Activated CD8-positive, alpha-beta T cell treated with anti-CD3 and anti-CD28 coated beads, Interleukin-2, amount 10 ng/mL, durations not matched to agents 7 days and 5 days (primary cell): ENCODE data around the gene ZNF579. TPM values are rescaled to one million over a fixed set of nuclear protein-coding genes. Genes with fewer than 3 reads are reported as not detected.

Experiments used
- ATAC-seq: fragments of 150-1000 bp; cut with Tn5 transposase; one replicate; pipeline ENCODE4 v1.10.0; 2021; ENCODE audit warnings: moderate library complexity
- CTCF ChIA-PET: fragments of 350-600 bp; sonication (Branson Sonifier 250); formaldehyde crosslinking; loops from one replicate; lab custom pipeline; 2021; ENCODE audit warnings: antibody characterized with exemption; lab: Charles Lee
- POLR2A ChIA-PET: fragments of 350-600 bp; sonication (Branson Sonifier 250); formaldehyde crosslinking; loops from one replicate; lab custom pipeline; 2021; ENCODE audit warnings: antibody characterized with exemption; lab: Charles Lee
- DNase-seq: peaks from one replicate; pipeline ENCODE4 v3.0.0-alpha.2; 2020
- H3K27ac Mint-ChIP-seq: one replicate; pipeline ENCODE4 v1.8.0; 2021; ENCODE audit warnings: mild to moderate bottlenecking, mixed read lengths
- H3K27me3 Mint-ChIP-seq: one replicate; pipeline ENCODE4 v1.8.0; 2021; ENCODE audit warnings: low read depth, mixed read lengths
- H3K36me3 Mint-ChIP-seq: one replicate; pipeline ENCODE4 v1.8.0; 2021; ENCODE audit warnings: low read depth, mixed read lengths
- H3K4me1 Mint-ChIP-seq: one replicate; pipeline ENCODE4 v1.8.0; 2021; ENCODE audit warnings: low read depth, mixed read lengths
- H3K4me3 Mint-ChIP-seq: one replicate; pipeline ENCODE4 v1.8.0; 2021; ENCODE audit warnings: mild to moderate bottlenecking, mixed read lengths
- H3K9me3 Mint-ChIP-seq: one replicate; pipeline ENCODE4 v1.8.0; 2022; ENCODE audit warnings: mixed read lengths; ENCODE audit not compliant: insufficient read depth
- total RNA-seq, 2 experiments: library from RNA; stranded (reverse); gene quantifications; one replicate each; pipeline ENCODE4 v1.2.3, GENCODE V29; 2021

Gene ZNF579
- total RNA-seq, 2 experiments from 2014 or later: 5.6 to 6.2 TPM

DNA sequence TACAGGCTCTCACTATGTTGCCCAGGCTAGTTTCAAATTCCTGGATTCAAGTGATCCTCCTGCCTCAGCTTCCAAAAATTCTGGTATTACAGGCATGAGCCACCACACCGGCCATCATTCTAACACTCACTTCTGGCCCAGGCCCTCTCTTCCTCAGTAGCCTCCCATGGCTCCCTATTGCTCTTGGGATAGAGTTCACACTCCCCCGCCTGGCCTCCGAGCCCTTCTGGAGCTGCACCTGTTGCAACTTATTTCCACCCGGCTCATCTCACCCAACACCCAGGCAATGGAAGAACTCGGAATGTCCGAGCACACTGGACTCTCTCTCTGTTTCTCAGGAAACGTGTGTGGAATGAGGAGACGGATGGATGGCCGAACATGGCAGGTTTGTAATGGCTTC is 26.3 kb downstream of the ZNF579 start:
- H3K4me1 Mint-ChIP-seq: no peaks in the 10 kb centered on the region
- ATAC-seq (no peak), DNase-seq (no peak)
- no peaks in the 10 kb centered on the region for H3K27me3 Mint-ChIP-seq
- no peak overlapping the region for H3K27ac Mint-ChIP-seq
- no peak overlapping the region for H3K4me3 Mint-ChIP-seq
- H3K36me3 Mint-ChIP-seq: no peaks in the 10 kb centered on the region
- ChIA-PET CTCF (no interaction called here), POLR2A (no interaction called here)
- H3K9me3 Mint-ChIP-seq: no peaks in the 10 kb centered on the region

DNA sequence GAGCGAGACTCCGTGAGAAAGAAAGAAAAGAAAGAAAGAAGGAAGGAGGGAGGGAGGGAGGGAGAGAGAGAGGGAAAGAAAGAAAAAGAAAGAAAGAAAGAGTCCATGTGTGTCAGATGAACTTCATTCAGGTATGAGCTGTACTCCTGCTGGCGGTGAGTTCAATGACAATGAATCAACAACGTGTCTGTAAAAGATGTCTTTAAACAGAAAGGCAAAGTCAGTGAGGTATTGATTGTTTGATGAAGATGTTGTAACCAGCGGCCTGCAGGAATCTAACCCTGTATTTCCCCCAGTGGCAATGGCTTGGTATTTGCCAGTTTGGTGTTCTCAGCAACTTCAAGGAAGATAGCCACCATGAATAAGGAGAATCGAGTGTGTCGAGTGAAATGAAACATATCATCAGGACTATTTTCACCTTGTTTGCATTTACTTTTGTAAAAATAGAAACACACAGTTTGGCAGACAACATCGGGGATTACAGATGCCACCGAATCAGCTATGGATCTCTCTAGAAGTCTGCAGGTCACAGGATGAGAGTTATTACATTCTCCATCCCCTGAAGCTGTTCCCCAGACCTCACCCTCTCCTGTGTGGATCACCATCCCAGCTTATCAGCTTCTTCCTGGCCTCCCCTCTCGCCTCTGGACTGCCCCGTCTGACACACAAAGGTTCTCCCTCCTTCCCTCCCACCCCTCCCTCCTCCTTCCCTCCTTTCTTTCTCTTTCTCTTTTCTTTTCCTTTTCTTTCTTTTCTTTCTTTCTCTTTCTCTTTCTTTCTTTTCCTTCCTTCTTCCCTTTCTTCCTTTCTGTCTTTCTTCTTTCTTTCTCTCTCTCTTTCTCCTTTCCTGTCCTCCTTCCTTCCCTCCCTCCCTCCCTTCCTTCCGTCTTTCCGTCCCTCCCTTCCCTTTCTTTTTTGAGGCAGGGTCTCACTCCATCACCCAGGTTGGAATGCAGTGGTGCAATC is 27.1 kb downstream of the ZNF579 start:
- H3K4me1 Mint-ChIP-seq: no peaks in the 10 kb centered on the region
- ChIA-PET POLR2A (no interaction called here), CTCF (no interaction called here)
- H3K27me3 Mint-ChIP-seq: no peaks in the 10 kb centered on the region
- H3K36me3 Mint-ChIP-seq: no peaks in the 10 kb centered on the region
- no peak overlapping the region for H3K27ac Mint-ChIP-seq
- DNase-seq (no peak), ATAC-seq (no peak)
- H3K4me3 Mint-ChIP-seq: no peak overlapping the region
- no peaks in the 10 kb centered on the region for H3K9me3 Mint-ChIP-seq

DNA sequence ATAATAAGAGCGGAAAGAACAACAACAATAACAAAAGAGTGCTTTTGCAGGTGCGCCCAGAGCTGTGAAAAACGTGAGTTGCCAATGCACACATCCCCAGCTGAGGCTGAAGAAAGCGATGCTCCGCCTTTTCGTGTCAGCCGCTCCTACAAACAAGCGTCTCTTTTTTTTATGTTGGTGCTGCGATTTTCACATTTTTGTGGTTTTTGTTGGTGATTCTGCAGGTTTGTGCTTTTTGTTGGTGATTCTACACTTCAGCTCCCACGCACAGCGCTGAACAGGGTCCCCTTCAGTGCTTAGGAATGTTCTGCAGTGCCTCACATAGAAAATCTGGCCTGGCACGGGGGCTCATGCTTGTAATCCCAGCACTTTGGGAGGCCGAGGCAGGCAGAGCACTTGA is 28.0 kb downstream of the ZNF579 start:
- Mint-ChIP-seq H3K27me3 (no peaks in the 10 kb centered on the region), H3K27ac (no peak overlapping the region), H3K9me3 (no peaks in the 10 kb centered on the region), H3K36me3 (no peaks in the 10 kb centered on the region), H3K4me1 (no peaks in the 10 kb centered on the region), H3K4me3 (no peak overlapping the region)
- ChIA-PET POLR2A (no interaction called here), CTCF (no interaction called here)
- ATAC-seq (no peak), DNase-seq (no peak)

DNA sequence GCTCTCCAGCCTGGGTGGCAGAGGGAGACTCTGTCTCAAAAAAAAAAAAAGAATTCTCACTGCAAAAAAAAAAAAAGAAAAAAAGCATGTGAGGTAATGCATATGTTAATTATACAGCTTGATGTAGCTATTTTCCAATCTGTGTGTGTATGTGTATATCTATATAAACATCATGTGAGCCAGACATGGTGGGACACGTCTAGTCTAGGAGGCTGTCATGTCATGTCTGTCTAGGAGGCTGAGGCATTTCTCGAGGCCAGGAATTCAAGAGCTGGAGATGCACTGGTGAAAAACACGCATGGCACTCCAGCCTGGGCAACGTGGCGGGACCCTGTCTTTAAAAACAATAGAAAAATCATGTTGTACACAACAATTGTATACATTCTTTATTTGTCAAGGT is 28.4 kb downstream of the ZNF579 start:
- Mint-ChIP-seq H3K4me1 (no peaks in the 10 kb centered on the region), H3K27ac (no peak overlapping the region), H3K9me3 (no peaks in the 10 kb centered on the region), H3K36me3 (no peaks in the 10 kb centered on the region), H3K27me3 (peaks cover 2% of the 10 kb centered on the region), H3K4me3 (no peak overlapping the region)
- ChIA-PET POLR2A (no interaction called here), CTCF (no interaction called here)
- ATAC-seq (no peak), DNase-seq (no peak)

DNA sequence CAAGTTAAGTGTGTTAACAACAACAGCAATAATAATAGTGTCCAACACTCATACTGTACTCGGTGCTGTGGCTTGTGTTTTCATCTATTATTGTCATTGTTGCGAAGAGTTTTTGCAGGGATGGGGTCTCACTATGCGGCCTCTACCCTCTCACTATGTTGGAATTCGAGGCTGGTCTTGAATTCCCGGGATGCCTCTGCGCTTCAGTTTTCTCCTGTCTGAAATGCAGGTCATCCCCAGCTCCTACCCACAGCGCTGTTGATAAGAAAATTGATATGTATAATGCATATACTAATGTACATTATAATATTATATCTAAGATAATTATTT is 30.4 kb downstream of the ZNF579 start:
- no peak overlapping the region for H3K4me3 Mint-ChIP-seq
- POLR2A ChIA-PET: no interaction called here
- H3K27me3 Mint-ChIP-seq: peaks cover 3% of the 10 kb centered on the region

DNA sequence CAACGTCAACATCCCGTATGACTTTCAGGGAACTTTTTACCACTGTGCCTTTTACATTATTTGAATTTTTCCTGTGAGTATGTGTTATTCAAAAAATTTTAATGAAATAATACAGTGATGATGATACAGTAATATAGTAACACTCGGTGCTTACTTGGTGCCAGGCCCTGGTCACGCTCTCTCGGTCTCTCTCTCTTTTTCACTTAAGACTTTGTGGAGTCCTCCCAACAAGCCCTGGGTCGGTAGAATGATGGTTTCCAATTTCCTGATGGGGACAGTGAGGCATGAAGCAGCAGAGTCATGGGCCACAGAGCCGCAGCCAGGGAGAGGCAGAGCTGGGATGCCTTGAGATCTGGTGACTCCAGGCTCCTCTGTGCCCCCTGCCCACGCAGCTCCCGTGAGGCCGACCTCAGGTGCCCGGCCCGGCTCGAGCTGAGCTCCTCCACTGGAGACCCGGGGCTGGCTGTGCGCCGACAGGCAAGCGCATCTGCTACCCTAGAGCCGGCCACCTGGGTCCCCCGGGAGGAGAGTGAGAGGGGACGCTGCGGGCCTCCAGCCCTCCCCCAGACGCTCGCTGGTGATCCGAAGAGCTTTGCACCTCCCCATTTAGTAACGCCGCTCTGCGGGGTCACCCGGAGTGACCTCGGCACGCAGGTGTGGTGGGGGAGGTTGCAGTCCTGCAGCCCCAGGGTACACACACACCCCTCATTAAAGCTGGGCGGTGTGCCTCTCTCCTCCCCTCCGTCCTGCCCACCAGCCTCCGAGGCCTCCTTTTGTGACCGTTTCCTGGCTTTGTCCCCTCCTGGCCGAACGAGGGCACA is 30.9 kb downstream of the ZNF579 start:
- H3K27ac Mint-ChIP-seq: no peak overlapping the region
- CTCF ChIA-PET: no interaction called here
- no peak overlapping the region for H3K4me3 Mint-ChIP-seq
- H3K36me3 Mint-ChIP-seq: no peaks in the 10 kb centered on the region
- DNase-seq: no peak
- H3K27me3 Mint-ChIP-seq: peaks cover 3% of the 10 kb centered on the region
- ATAC-seq: no peak
- POLR2A ChIA-PET: no interaction called here
- no peaks in the 10 kb centered on the region for H3K4me1 Mint-ChIP-seq
- no peaks in the 10 kb centered on the region for H3K9me3 Mint-ChIP-seq

More for the DNA sequence above, 30.4 kb downstream of the ZNF579 start:
- Mint-ChIP-seq H3K27ac (no peak overlapping the region), H3K36me3 (no peaks in the 10 kb centered on the region), H3K9me3 (no peaks in the 10 kb centered on the region), H3K4me1 (no peaks in the 10 kb centered on the region)
- ATAC-seq: no peak
- CTCF ChIA-PET: no interaction called here
- no peak for DNase-seq

DNA sequence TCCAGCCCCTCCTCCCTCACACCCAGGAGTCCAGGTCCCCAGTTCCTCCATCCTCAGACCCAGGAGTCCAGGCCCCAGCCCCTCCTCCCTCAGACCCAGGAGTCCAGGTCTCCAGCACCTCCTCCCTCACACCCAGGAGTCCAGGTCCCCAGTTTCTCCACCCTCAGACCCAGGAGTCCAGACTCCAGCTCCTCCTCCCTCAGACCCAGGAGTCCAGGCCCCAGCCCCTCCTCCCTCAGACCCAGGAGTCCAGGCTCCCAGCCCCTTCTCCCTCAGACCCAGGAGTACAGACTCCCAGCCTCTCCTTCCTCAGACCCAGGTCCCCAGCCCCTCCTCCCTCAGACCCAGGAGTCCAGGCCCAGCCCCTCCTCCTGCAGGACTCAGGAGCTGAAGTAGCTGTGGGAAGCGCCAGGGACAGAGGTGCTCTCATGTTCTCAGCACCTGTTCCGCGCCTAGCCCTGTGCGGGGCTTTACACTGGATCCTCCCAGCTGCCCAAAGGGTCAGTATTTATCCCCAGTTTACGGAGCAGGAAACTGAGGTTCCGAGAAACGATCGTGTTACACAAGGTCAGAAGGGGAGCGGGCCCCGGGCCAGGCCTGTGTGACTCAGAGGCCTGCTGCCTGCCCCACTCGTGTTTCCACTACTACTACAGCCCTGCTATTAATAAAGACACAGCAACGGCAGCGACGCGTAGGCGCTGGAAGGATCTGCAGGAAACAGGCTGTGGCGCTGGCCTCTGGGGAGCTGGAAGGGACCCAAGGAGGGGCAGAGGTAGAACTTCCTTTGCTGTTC is 33.6 kb downstream of the ZNF579 start:
- DNase-seq (no peak), ATAC-seq (no peak)
- Mint-ChIP-seq H3K4me3 (no peak overlapping the region), H3K27me3 (peaks cover 3% of the 10 kb centered on the region), H3K36me3 (no peaks in the 10 kb centered on the region), H3K9me3 (no peaks in the 10 kb centered on the region), H3K27ac (no peak overlapping the region), H3K4me1 (no peaks in the 10 kb centered on the region)
- CTCF ChIA-PET: no interaction called here
- POLR2A ChIA-PET: no interaction called here

DNA sequence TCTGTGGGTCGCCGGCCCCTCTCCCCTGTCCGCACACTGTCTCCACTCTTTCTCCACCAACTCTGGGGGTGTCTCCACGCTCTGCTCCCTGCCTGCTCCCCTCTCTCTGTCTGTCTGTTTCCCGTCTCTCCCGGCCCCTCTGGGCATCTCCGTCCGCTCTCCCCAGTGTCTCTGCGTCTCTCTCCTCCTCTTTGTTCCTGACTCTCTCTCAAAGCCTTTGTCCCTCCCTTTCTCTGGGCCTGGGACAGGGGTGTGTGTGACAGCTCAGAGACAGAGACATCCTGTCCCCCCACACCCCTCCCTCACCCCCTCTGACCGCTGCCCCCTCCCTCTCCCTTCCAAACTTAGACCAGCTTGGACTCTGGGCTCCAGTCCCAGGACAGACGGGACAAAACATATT is 34.6 kb downstream of the ZNF579 start:
- Mint-ChIP-seq H3K9me3 (no peaks in the 10 kb centered on the region), H3K36me3 (no peaks in the 10 kb centered on the region), H3K27me3 (peaks cover 3% of the 10 kb centered on the region), H3K4me3 (no peak overlapping the region), H3K4me1 (no peaks in the 10 kb centered on the region), H3K27ac (no peak overlapping the region)
- CTCF ChIA-PET: no interaction called here
- DNase-seq: no peak
- no peak for ATAC-seq
- POLR2A ChIA-PET: no interaction called here

DNA sequence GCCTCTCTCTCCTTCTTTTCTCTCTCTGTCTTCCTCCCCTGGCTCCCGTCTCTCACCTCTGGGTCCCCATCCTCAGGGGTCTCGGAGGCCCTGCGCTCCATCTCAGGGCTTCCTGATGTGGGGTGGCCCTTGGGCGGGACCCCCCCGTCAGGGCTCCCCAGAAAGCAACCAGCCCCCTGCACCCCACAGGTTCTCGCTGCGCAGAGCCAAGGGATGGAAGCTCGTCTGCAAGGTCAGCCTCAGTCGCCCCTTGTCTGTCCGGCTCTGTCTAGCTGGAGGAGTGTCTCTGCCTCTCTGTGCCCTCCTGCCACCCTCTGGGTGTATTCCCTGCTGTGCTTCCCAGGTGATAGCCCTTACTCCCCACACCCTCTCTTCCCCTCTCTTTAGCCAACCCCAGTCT is 35.2 kb downstream of the ZNF579 start, which contains the start of gene SBK3:
Gene SBK3 (minus strand): TSS at position 101 of the 400 bp plus-strand sequence. CDS start 0 bp downstream, at position 101.
- Mint-ChIP-seq H3K4me3 (no peak within 1 kb of the TSS), H3K27me3 (peaks cover 3% of the 10 kb centered on the region), H3K27ac (no peak within 1 kb of the TSS), H3K4me1 (no peaks in the 10 kb centered on the region), H3K36me3 (no peaks in the 10 kb centered on the region), H3K9me3 (no peaks in the 10 kb centered on the region)
- ATAC-seq (no peak), DNase-seq (no peak)
- POLR2A ChIA-PET: no interaction called here
- CTCF ChIA-PET: no interaction called here

DNA sequence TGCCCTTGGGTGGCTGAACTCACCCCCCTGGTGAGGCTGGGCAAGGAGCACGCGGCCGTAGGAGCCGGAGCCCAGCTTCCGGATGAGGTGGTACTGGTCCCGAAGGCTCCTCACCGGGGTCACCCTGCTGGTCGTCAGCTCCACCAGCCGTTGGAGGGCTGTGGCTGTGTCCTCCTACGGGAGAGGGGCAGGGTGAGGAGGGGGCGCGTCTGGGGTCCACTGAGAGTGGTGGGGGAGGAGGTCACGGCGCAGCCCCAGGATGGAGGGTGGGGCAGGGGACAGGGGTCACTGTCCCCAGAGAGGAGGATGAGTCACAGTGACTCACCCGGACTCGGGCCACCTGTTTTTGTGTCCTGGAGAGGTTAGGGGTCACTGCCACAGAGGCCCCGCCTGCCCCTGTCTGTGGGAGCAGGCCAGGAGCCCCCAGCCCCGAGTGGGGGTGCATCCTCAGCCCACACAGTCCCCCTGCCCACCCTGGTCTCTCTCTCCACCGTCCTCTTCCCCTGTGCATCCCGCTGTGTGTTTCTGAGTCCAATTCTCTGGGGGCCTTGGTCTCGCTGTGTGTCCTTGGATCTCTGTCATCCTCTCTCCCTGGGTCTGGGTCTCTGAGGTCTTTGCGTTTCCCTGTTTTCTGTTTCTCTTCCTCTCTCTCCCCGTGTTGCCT is 35.7 kb downstream of the ZNF579 start:
- ChIA-PET CTCF (no interaction called here), POLR2A (no interaction called here)
- peaks cover 3% of the 10 kb centered on the region for H3K27me3 Mint-ChIP-seq
- H3K36me3 Mint-ChIP-seq: no peaks in the 10 kb centered on the region
- no peak for ATAC-seq
- no peak overlapping the region for H3K4me3 Mint-ChIP-seq
- H3K4me1 Mint-ChIP-seq: no peaks in the 10 kb centered on the region
- no peak for DNase-seq
- H3K27ac Mint-ChIP-seq: no peak overlapping the region
- H3K9me3 Mint-ChIP-seq: no peaks in the 10 kb centered on the region

DNA sequence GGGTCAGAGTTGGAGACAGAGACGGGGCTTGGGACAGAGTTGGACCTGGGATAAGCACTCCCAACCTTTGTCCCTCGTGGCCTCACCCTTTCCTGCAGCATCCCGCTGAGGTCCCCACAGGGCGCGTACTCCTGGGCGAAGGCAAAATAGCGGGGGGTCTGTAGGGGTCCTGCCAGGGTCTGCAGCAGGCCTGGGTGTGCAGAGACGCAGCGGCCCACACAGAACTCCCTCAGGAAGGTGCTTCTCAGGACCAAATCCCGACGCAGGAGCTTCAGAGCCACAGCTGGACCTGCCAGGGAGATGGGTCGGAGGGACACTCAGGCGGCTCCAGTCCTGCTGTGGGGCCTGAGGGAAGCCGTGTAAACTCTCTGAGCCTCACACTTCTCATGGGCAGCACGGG is 36.6 kb downstream of the ZNF579 start:
- DNase-seq: no peak
- Mint-ChIP-seq H3K4me1 (no peaks in the 10 kb centered on the region), H3K4me3 (no peak overlapping the region), H3K27me3 (peaks cover 3% of the 10 kb centered on the region), H3K9me3 (no peaks in the 10 kb centered on the region), H3K27ac (no peak overlapping the region), H3K36me3 (no peaks in the 10 kb centered on the region)
- CTCF ChIA-PET: no interaction called here
- POLR2A ChIA-PET: no interaction called here
- ATAC-seq: no peak
